ENCODE data around the gene DGKD.

GRCh38 chr2:233365861-233366520 lies 11.7 kb downstream of the DGKD start:
- TF ChIP-seq CTCF (IDR thresholded peaks at IDR 0.05), result no peak
- no peak for TF ChIP-seq POLR2AphosphoS5 (IDR thresholded peaks at IDR 0.05)
- no peak for TF ChIP-seq POLR2A (IDR thresholded peaks at IDR 0.05)

Measured in gastroesophageal sphincter (tissue), 3 donors.